ENCODE measurements around the gene VEGFC.
A peak's percentile ranks its signal among the peaks of the same experiment; 100 is the strongest.

Gene VEGFC

GRCh38 chr4:176645246-176645960, 147.3 kb downstream of the VEGFC start:
- Histone ChIP-seq H3K27ac (ENCODE audit: poor library complexity, severe bottlenecking) (no peak overlapping the region), H3K4me1 (ENCODE audit: insufficient read depth, poor library complexity, severe bottlenecking) (no peaks in the 10 kb centered on the region), H3K36me3 (ENCODE audit: low read depth) (no peaks in the 10 kb centered on the region), H3K9me3 (ENCODE audit: severe bottlenecking) (no peaks in the 10 kb centered on the region), H3K4me3 (ENCODE audit: severe bottlenecking) (no peak overlapping the region), H3K27me3 (ENCODE audit: insufficient read depth, poor library complexity, severe bottlenecking) (no peaks in the 10 kb centered on the region)
- ATAC-seq (ENCODE audit: low read depth) (no peak), DNase-seq (ENCODE audit: low spot score) (no peak)
- TF ChIP-seq CTCF (IDR thresholded peaks at IDR 0.05; ENCODE audit: poor library complexity, severe bottlenecking), result no peak

- Histone ChIP-seq H3K4me3 (ENCODE audit: severe bottlenecking) (no peak overlapping the region), H3K27me3 (ENCODE audit: insufficient read depth, poor library complexity, severe bottlenecking) (no peaks in the 10 kb centered on the region), H3K9me3 (ENCODE audit: severe bottlenecking) (no peaks in the 10 kb centered on the region), H3K27ac (ENCODE audit: poor library complexity, severe bottlenecking) (no peak overlapping the region), H3K4me1 (ENCODE audit: insufficient read depth, poor library complexity, severe bottlenecking) (peaks cover 15% of the 10 kb centered on the region), H3K36me3 (ENCODE audit: low read depth) (no peaks in the 10 kb centered on the region)
- TF ChIP-seq CTCF (IDR thresholded peaks at IDR 0.05; ENCODE audit: poor library complexity, severe bottlenecking), result no peak
- DNase-seq (ENCODE audit: low spot score) (no peak), ATAC-seq (ENCODE audit: low read depth) (no peak)
Observed at GRCh38 chr4:176642472-176642871, 150.2 kb downstream of the VEGFC start.

GRCh38 chr4:176641237-176641636, 151.5 kb downstream of the VEGFC start:
- no peak for TF ChIP-seq CTCF (IDR thresholded peaks at IDR 0.05; ENCODE audit: poor library complexity, severe bottlenecking)
- no peak for DNase-seq (ENCODE audit: low spot score)
- Histone ChIP-seq H3K36me3 (ENCODE audit: low read depth) (no peaks in the 10 kb centered on the region), H3K27me3 (ENCODE audit: insufficient read depth, poor library complexity, severe bottlenecking) (no peaks in the 10 kb centered on the region), H3K4me3 (ENCODE audit: severe bottlenecking) (no peak overlapping the region), H3K4me1 (ENCODE audit: insufficient read depth, poor library complexity, severe bottlenecking) (peaks cover 19% of the 10 kb centered on the region), H3K9me3 (ENCODE audit: severe bottlenecking) (no peaks in the 10 kb centered on the region), H3K27ac (ENCODE audit: poor library complexity, severe bottlenecking) (no peak overlapping the region)
- ATAC-seq (ENCODE audit: low read depth), result no peak

- DNase-seq (ENCODE audit: low spot score), result no peak
- Histone ChIP-seq H3K27ac (ENCODE audit: poor library complexity, severe bottlenecking) (peak overlapping the region; percentile 60), H3K27me3 (ENCODE audit: insufficient read depth, poor library complexity, severe bottlenecking) (no peaks in the 10 kb centered on the region), H3K4me1 (ENCODE audit: insufficient read depth, poor library complexity, severe bottlenecking) (peaks cover 32% of the 10 kb centered on the region), H3K4me3 (ENCODE audit: severe bottlenecking) (no peak overlapping the region), H3K9me3 (ENCODE audit: severe bottlenecking) (no peaks in the 10 kb centered on the region), H3K36me3 (ENCODE audit: low read depth) (no peaks in the 10 kb centered on the region)
- peak; percentile 69 for ATAC-seq (ENCODE audit: low read depth)
- TF ChIP-seq CTCF (IDR thresholded peaks at IDR 0.05; ENCODE audit: poor library complexity, severe bottlenecking), result no peak
Observed at GRCh38 chr4:176638992-176639391, 153.7 kb downstream of the VEGFC start.

GRCh38 chr4:176636292-176636691, 156.4 kb downstream of the VEGFC start:
- Histone ChIP-seq H3K9me3 (ENCODE audit: severe bottlenecking) (no peaks in the 10 kb centered on the region), H3K27me3 (ENCODE audit: insufficient read depth, poor library complexity, severe bottlenecking) (no peaks in the 10 kb centered on the region), H3K36me3 (ENCODE audit: low read depth) (no peaks in the 10 kb centered on the region), H3K4me1 (ENCODE audit: insufficient read depth, poor library complexity, severe bottlenecking) (peaks cover 32% of the 10 kb centered on the region), H3K27ac (ENCODE audit: poor library complexity, severe bottlenecking) (peak overlapping the region; percentile 63), H3K4me3 (ENCODE audit: severe bottlenecking) (no peak overlapping the region)
- ATAC-seq (ENCODE audit: low read depth) (no peak; the same call in 2 of the 3 replicates), DNase-seq (ENCODE audit: low spot score) (no peak)
- no peak for TF ChIP-seq CTCF (IDR thresholded peaks at IDR 0.05; ENCODE audit: poor library complexity, severe bottlenecking)

All from RWPE2 (cell line).